ENCODE data around the gene NABP1. TPM values are rescaled to one million over a fixed set of nuclear protein-coding genes. Genes with fewer than 3 reads are reported as not detected.

NABP1 gene
- 20.2 and 25.8 TPM in 2 replicates for total RNA-seq

GRCh38 chr2:191677646-191678436 lies at the start of gene NABP1:
NABP1 (plus strand) TSS chr2:191678136; CDS start chr2:191678615, 479 bp downstream.

Other genes starting within 250 kb of the NABP1 start
- gene CAVIN2, start 169.0 kb downstream of the NABP1 start, total RNA-seq, result 4.9 and 7.9 TPM in 2 replicates

Measured in airway epithelial cell (primary cell).